MM.1S (cell line): ENCODE results near the gene HMOX2.

ENCODE experiments used
- EZH2 ChIP-seq: fragments of 300-600 bp; sonication (generic); optimal IDR thresholded peaks from 2 replicates; pipeline ENCODE3; 2017; ENCODE audit warnings: low read depth, mild to moderate bottlenecking, antibody characterized with exemption, low read length, mixed read lengths
- EZH2phosphoT487 ChIP-seq: fragments of 300-600 bp; sonication (generic); IDR thresholded peaks from 2 replicates; pipeline ENCODE4 v1.6.1; 2018; ENCODE audit warnings: antibody characterized with exemption, low read length
- TF ChIP-seq, protein P1 (sequence below): fragments of 300-600 bp; sonication (generic); IDR thresholded peaks from 2 replicates; pipeline ENCODE4 v1.5.1; 2016; ENCODE audit warnings: antibody characterized with exemption, low read length, mixed read lengths

DNA sequence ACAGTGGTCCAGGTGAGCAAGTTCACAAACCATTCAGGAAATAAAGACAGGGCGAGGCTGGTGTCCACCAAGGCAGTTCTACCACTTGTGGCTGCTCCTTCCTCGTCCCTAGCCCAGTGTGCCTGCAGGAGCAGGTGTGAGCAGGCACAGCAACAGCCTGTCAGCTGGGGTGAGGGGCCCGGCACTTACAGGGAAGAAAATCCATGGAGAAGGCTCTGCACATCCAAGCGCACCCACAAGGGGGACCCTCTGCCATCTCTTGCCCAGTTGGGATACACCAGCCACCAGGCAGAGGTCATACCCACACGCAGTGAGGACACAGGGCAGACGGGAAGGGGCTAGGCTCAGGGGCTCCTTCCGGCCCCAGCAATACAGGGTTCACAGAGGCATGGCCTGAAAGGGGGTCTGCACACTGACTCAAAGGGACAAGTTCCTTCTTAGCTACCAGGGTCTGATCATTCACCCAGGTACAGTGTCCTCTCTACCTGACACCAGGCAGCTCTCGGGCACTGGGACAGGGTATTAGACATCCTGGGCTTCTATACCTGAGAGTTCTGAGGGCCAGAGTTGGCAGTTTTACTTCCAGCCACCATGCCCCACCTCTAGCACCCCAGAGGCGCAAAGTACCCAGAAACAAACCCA, 35.4 kb downstream of the HMOX2 start:
- no peak for TF ChIP-seq EZH2
- TF ChIP-seq EZH2phosphoT487, result no peak
- TF ChIP-seq, protein P1, sequence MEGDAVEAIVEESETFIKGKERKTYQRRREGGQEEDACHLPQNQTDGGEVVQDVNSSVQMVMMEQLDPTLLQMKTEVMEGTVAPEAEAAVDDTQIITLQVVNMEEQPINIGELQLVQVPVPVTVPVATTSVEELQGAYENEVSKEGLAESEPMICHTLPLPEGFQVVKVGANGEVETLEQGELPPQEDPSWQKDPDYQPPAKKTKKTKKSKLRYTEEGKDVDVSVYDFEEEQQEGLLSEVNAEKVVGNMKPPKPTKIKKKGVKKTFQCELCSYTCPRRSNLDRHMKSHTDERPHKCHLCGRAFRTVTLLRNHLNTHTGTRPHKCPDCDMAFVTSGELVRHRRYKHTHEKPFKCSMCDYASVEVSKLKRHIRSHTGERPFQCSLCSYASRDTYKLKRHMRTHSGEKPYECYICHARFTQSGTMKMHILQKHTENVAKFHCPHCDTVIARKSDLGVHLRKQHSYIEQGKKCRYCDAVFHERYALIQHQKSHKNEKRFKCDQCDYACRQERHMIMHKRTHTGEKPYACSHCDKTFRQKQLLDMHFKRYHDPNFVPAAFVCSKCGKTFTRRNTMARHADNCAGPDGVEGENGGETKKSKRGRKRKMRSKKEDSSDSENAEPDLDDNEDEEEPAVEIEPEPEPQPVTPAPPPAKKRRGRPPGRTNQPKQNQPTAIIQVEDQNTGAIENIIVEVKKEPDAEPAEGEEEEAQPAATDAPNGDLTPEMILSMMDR, result peak; percentile 36
